GM12878 (cell line): ENCODE results near the gene NEK8. TPM values are rescaled to one million over a fixed set of nuclear protein-coding genes. Genes with fewer than 3 reads are reported as not detected.

ENCODE experiments used
- ATAC-seq: fragments of 200-7000 bp; cut with Tn5 transposase; 3 replicates; pipeline ENCODE4 v1.9.1; 2020; ENCODE audit warnings: mild to moderate bottlenecking, moderate library complexity
- BruUV-seq: library from RNA; stranded (reverse); fragments of 400-500 nt; replicated peaks from 2 replicates; lab custom pipeline; 2021; lab: Mats Ljungman, UMichigan
- CTCF ChIA-PET: fragments of 300-600 bp; sonication (Branson Sonifier 250); formaldehyde crosslinking; extraction: SDS; loops from one replicate; lab custom pipeline; 2021; ENCODE audit warnings: inconsistent platforms; lab: Yijun Ruan, JAX
- POLR2A ChIA-PET: fragments of 350-600 bp; formaldehyde crosslinking; extraction: SDS; loops from one replicate; lab custom pipeline; 2021; ENCODE audit warnings: inconsistent platforms; lab: Charles Lee
- RAD21 ChIA-PET: fragments of 300-600 bp; sonication (Branson Sonifier 250); formaldehyde crosslinking; loops from one replicate; lab custom pipeline; 2023; ENCODE audit warnings: antibody characterized with exemption; ENCODE audit not compliant: unreplicated experiment; lab: Charles Lee
- SMC1A ChIA-PET: fragments of 300-600 bp; sonication (Branson Sonifier 250); formaldehyde crosslinking; loops from one replicate; lab custom pipeline; 2023; ENCODE audit not compliant: unreplicated experiment, uncharacterized antibody; lab: Charles Lee
- DNase-seq: peaks from one replicate; pipeline ENCODE4 v3.0.0-alpha.2; 2011; ENCODE audit warnings: low read depth, low spot score
- FAIRE-seq: peaks from 3 replicates; lab custom pipeline; 2011; peaks lifted over from hg19 to GRCh38; lab: Jason Lieb, UNC
- H2AFZ ChIP-seq: 2 replicates; pipeline ENCODE4 v1.6.0; 2011; ENCODE audit warnings: low read depth, low read length, control low read depth; ENCODE audit not compliant: control insufficient read depth
- H3K27ac ChIP-seq: 2 replicates; pipeline ENCODE4 v1.5.1; 2011; ENCODE audit warnings: control low read depth; ENCODE audit not compliant: control insufficient read depth, insufficient read depth
- H3K27me3 ChIP-seq, 2 experiments: replicated peaks in 1 of 2; 2 replicates each; pipeline versions ENCODE4 v1.6.0 to v1.6.1; 2011; ENCODE audit warnings: low read length in 1 of 2; ENCODE audit not compliant: control insufficient read depth in 2 of 2, insufficient read depth in 2 of 2
- H3K36me3 ChIP-seq, 2 experiments: 2 replicates each; pipeline ENCODE4 v1.5.1; 2011; ENCODE audit warnings: low read length in 1 of 2; ENCODE audit not compliant: control insufficient read depth in 2 of 2, insufficient read depth in 2 of 2
- H3K4me1 ChIP-seq: 2 replicates; pipeline ENCODE4 v1.6.1; 2011; ENCODE audit warnings: mild to moderate bottlenecking, low read length, moderate library complexity, mixed read lengths; ENCODE audit not compliant: control insufficient read depth, insufficient read depth
- H3K4me2 ChIP-seq: 2 replicates; pipeline ENCODE4 v1.6.0; 2011; ENCODE audit warnings: control low read depth; ENCODE audit not compliant: control insufficient read depth, insufficient read depth
- H3K4me3 ChIP-seq: fragments of 200-600 bp; sonication (generic); 2 replicates; pipeline ENCODE4 v1.5.1; 2016
- H3K79me2 ChIP-seq: 2 replicates; pipeline ENCODE4 v1.6.0; 2011; ENCODE audit warnings: low read length; ENCODE audit not compliant: control insufficient read depth, insufficient read depth
- H3K9ac ChIP-seq: 2 replicates; pipeline ENCODE4 v1.8.0; 2011; ENCODE audit warnings: low read length, control low read depth, mixed read lengths; ENCODE audit not compliant: control insufficient read depth, insufficient read depth
- H3K9me3 ChIP-seq: replicated peaks from 3 replicates; pipeline ENCODE4 v1.5.1; 2011; ENCODE audit warnings: mild to moderate bottlenecking, low read length; ENCODE audit not compliant: control insufficient read depth, insufficient read depth
- H4K20me1 ChIP-seq: 2 replicates; pipeline ENCODE4 v1.6.0; 2011; ENCODE audit not compliant: control insufficient read depth, insufficient read depth
- BHLHE40 ChIP-seq, 2 experiments: fragments of 450-650 bp in 1 of 2; IDR thresholded peaks; 2 replicates each; pipeline ENCODE4 v1.6.1; 2011 to 2017; ENCODE audit warnings: low read depth in 2 of 2, borderline replicate concordance in 1 of 2, improper control_type of control experiment in 1 of 2, low read length in 1 of 2, mild to moderate bottlenecking in 1 of 2
- CBFB ChIP-seq: IDR thresholded peaks from 2 replicates; pipeline ENCODE4 v1.6.1; 2016; ENCODE audit warnings: antibody characterized with exemption, low read depth
- EGR1 ChIP-seq, 2 experiments: IDR thresholded peaks; 1 replicate in 1 of 2; 2 replicates in 1 of 2; pipeline ENCODE4 v1.6.1; 2011 to 2012; ENCODE audit warnings: low read depth in 2 of 2, low read length in 2 of 2, borderline replicate concordance in 1 of 2, mild to moderate bottlenecking in 1 of 2, moderate library complexity in 1 of 2
- FOS ChIP-seq: IDR thresholded peaks from 3 replicates; pipeline ENCODE4 v1.6.1; 2011; ENCODE audit warnings: borderline replicate concordance; ENCODE audit not compliant: insufficient read length; ENCODE audit errors: extremely low read depth
- KDM1A ChIP-seq: fragments of 200-600 bp; sonication (generic); IDR thresholded peaks from 2 replicates; pipeline ENCODE4 v1.6.1; 2016; ENCODE audit warnings: borderline replicate concordance
- PML ChIP-seq: IDR thresholded peaks from 2 replicates; pipeline ENCODE4 v1.6.1; 2012; ENCODE audit warnings: low read length, inconsistent platforms
- RELB ChIP-seq: fragments of 450-650 bp; IDR thresholded peaks from 2 replicates; pipeline ENCODE4 v1.6.1; 2017; ENCODE audit warnings: low read depth, mild to moderate bottlenecking, moderate library complexity
- SIX5 ChIP-seq: IDR thresholded peaks from 2 replicates; pipeline ENCODE4 v1.6.1; 2011; ENCODE audit warnings: mild to moderate bottlenecking, low read depth, low read length, moderate library complexity; ENCODE audit not compliant: severe bottlenecking
- SREBF2 ChIP-seq: IDR thresholded peaks from 2 replicates; pipeline ENCODE4 v1.6.1; 2012; ENCODE audit warnings: mild to moderate bottlenecking, low read length
- TAF1 ChIP-seq: IDR thresholded peaks from 2 replicates; pipeline ENCODE4 v1.6.1; 2011; ENCODE audit warnings: mild to moderate bottlenecking, low read depth, low read length, borderline replicate concordance
- ZBTB40 ChIP-seq: fragments of 450-650 bp; IDR thresholded peaks from 2 replicates; pipeline ENCODE4 v1.6.1; 2016; ENCODE audit warnings: mild to moderate bottlenecking, moderate library complexity, borderline replicate concordance
- ZNF622 ChIP-seq: fragments of 450-650 bp; IDR thresholded peaks from 2 replicates; pipeline ENCODE4 v1.6.1; 2017; ENCODE audit warnings: mild to moderate bottlenecking, inconsistent platforms
- WGBS: methylation state at CpG from one replicate; pipeline ENCODE4 v1.1.6; 2016; ENCODE audit warnings: low lambda C conversion rate; ENCODE audit not compliant: insufficient replicate concordance, insufficient coverage; ENCODE audit errors: missing lambda C conversion rate; 5-methylcytosine and 5-hydroxymethylcytosine counted together
- in situ Hi-C: fragments of 300-500 bp; cut with MboI; formaldehyde crosslinking; loops from 9 replicates; pipeline ENCODE4 v1.14.3; 2018; ENCODE audit warnings: mixed read lengths
- intact Hi-C: fragments of 100-400 bp; cut with micrococcal nuclease; formaldehyde crosslinking; loops from one replicate; pipeline ENCODE4 v1.14.2; 2022; ENCODE audit not compliant: unreplicated experiment
- polyA plus RNA-seq, 11 experiments: library from polyadenylated mRNA; depleted of rRNA in 4 of 11; unstranded in 6 of 11; stranded (reverse) in 5 of 11; fragments of >200 nt; fragmentation: Nextera tagmentation in 4 of 11; fragmentation: Illumina TruSeq in 1 of 11; extraction: Ambion mirVana in 4 of 11; extraction: Trizol in 1 of 11; gene quantifications; 1 replicate in 1 of 11; 2 replicates in 10 of 11; pipeline versions ENCODE4 v1.2.1 to v1.2.3, GENCODE V29; 2011 to 2016; ENCODE audit warnings: inconsistent platforms in 2 of 11, missing spikeins in 2 of 11, low read depth in 1 of 11
- total RNA-seq, 4 experiments: library from RNA; depleted of rRNA in 3 of 4; stranded (reverse); fragments of >200 nt in 3 of 4; fragmentation: Illumina TruSeq in 1 of 4; extraction: Trizol in 1 of 4; gene quantifications; 2 replicates each; pipeline versions ENCODE4 v1.2.1 to v1.2.3, GENCODE V29; 2013 to 2021
- TF ChIP-seq, protein P1 (sequence below): fragments of 450-650 bp; IDR thresholded peaks from 2 replicates; pipeline ENCODE4 v1.6.1; 2016; ENCODE audit warnings: mild to moderate bottlenecking

Gene NEK8
- total and polyA plus RNA-seq, 10 of the 15 experiments (the other 5 are each of a cell fraction or from before 2014, with no cell fraction given) = 2.3 to 14.3 (median 9.4) TPM

DNA sequence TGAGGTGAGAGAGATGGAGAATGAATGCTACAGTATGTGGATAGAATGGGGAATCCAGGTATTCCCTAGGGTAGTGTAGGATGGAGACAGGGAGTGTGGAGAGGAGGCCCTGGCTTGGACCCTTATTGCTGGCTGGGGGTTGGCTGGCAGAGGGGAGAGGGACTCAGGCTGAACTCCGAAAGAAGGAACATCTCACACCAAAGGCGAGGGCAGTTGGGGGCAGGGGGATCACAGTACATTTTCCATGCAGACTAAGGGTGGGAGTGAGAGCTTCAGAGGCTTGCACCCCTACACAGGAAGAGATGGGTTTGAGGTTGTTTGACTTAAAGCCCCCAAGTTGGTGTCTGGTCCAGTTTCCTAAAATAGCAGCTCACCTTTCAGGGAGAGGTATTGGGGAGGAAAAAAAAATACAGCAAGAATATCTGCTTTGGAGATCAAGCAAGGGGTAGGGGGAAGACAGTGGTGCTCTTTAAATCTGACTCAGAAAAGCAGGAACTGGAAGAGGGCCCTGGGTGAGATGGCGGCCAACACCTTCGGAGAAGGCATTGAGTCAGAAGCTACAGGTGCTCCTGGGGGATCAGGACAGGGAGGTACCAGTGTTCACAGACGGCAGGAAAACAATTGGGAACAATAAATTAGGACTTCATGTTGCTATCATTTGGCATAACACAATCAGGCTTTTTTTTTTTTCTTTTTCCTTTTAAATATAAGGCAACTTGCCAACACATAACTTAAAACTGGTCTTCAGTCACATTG lies 27.6 kb downstream of the NEK8 start:
- no peaks in the 10 kb centered on the region for H3K27me3 ChIP-seq
- SMC1A ChIA-PET = no interaction called here
- POLR2A ChIA-PET = no interaction called here
- H3K36me3 ChIP-seq = peaks cover 8 to 22% of the 10 kb centered on the region in 2 experiments; a peak in 3 of 4 replicates
- intact Hi-C loops (no loop called here), in situ Hi-C loops (no loop called here)
- H3K27ac ChIP-seq = no peak overlapping the region
- H2AFZ ChIP-seq = no peak overlapping the region
- H3K9me3 ChIP-seq = no peaks in the 10 kb centered on the region
- ATAC-seq (no peak), FAIRE-seq (no peak), DNase-seq (no peak)
- no peak overlapping the region for H3K4me2 ChIP-seq
- BruUV-seq = no TSS peak
- H3K4me3 ChIP-seq = no peak overlapping the region
- WGBS = 94% methylated on average over 5 of the region's 5 CpGs
- 0 out of 2 replicates have a peak, but pooled peaks cover 2% of the 10 kb centered on the region for H3K4me1 ChIP-seq
- H3K79me2 ChIP-seq = no peaks in the 10 kb centered on the region
- H3K9ac ChIP-seq = no peak overlapping the region
- RAD21 ChIA-PET = no interaction called here
- no peak for TF ChIP-seq RELB
- TF ChIP-seq ZBTB40 = no peak
- TF ChIP-seq CBFB = no peak
- TF ChIP-seq FOS = no peak
- no peak for TF ChIP-seq BHLHE40 (IDR thresholded peaks at IDR 0.05; ENCODE audit: borderline replicate concordance in 1 of 2, low read depth in 2 of 2, low read length in 1 of 2)
- no peak for TF ChIP-seq TAF1
- no peak for TF ChIP-seq SREBF2
- TF ChIP-seq KDM1A = no peak
- no peak for TF ChIP-seq SIX5
- TF ChIP-seq, protein P1, sequence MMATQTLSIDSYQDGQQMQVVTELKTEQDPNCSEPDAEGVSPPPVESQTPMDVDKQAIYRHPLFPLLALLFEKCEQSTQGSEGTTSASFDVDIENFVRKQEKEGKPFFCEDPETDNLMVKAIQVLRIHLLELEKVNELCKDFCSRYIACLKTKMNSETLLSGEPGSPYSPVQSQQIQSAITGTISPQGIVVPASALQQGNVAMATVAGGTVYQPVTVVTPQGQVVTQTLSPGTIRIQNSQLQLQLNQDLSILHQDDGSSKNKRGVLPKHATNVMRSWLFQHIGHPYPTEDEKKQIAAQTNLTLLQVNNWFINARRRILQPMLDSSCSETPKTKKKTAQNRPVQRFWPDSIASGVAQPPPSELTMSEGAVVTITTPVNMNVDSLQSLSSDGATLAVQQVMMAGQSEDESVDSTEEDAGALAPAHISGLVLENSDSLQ = no peak
- no peak for TF ChIP-seq PML
- no peak for TF ChIP-seq ZNF622
- TF ChIP-seq EGR1 (IDR thresholded peaks at IDR 0.05; ENCODE audit: borderline replicate concordance in 1 of 2, low read depth in 2 of 2, low read length in 2 of 2) = no peak
- CTCF ChIA-PET = interaction anchor here (0.6 to 2.4 kb wide), 2 partner anchors 29 to 344 kb away, joined by 4 to 5 read pairs; no protein-coding TSS in a partner anchor
- no peaks in the 10 kb centered on the region; the same call in 1 of the 2 replicates for H4K20me1 ChIP-seq
